Gastroesophageal sphincter (tissue), 4 donors: ENCODE data around the gene CCDC171. TPM values are rescaled to one million over a fixed set of nuclear protein-coding genes. Genes with fewer than 3 reads are reported as not detected.

ENCODE experiments used
- ATAC-seq: fragments of 150-250 bp; one replicate; pipeline ENCODE4 v1.9.1; 2016; ENCODE audit warnings: mild to moderate bottlenecking, moderate library complexity
- H3K27ac ChIP-seq, 4 donors: fragments of 200-600 bp; sonication (generic) in 3 of 4; 1 replicate in 3 of 4; 2 replicates in 1 of 4; pipeline ENCODE4 v1.5.1; 2016 to 2019
- H3K27me3 ChIP-seq: fragments of 200-600 bp; sonication (generic); one replicate; pipeline ENCODE4 v1.5.1; 2019
- H3K36me3 ChIP-seq, 2 donors: fragments of 200-600 bp; sonication (generic); one replicate each; pipeline ENCODE4 v1.5.1; 2019; ENCODE audit warnings: control low read depth in 1 of 2
- H3K4me1 ChIP-seq, 3 donors: fragments of 200-600 bp; sonication (generic); 1 replicate in 2 of 3; 2 replicates in 1 of 3; pipeline ENCODE4 v1.5.1; 2016 to 2019; ENCODE audit warnings: control low read depth in 2 of 3
- H3K4me3 ChIP-seq, 2 donors: fragments of 200-600 bp; sonication (generic); one replicate each; pipeline ENCODE4 v1.5.1; 2019; ENCODE audit warnings: mild to moderate bottlenecking in 1 of 2, moderate library complexity in 1 of 2
- H3K9me3 ChIP-seq, 3 donors: fragments of 200-600 bp; sonication (generic); one replicate each; pipeline ENCODE4 v1.5.1; 2017 to 2019; ENCODE audit warnings: control low read depth in 2 of 3
- EP300 ChIP-seq: sonication (generic); formaldehyde crosslinking; IDR thresholded peaks from one replicate; pipeline ENCODE4 v1.6.1; 2017; ENCODE audit warnings: antibody characterized with exemption, mild to moderate bottlenecking
- POLR2A ChIP-seq, 2 donors: fragments of 450-650 bp; IDR thresholded peaks; one replicate each; pipeline ENCODE4 v1.6.1; 2017; ENCODE audit warnings: antibody characterized with exemption in 2 of 2, mild to moderate bottlenecking in 2 of 2, moderate library complexity in 1 of 2
- POLR2AphosphoS5 ChIP-seq: sonication (generic); formaldehyde crosslinking; IDR thresholded peaks from one replicate; pipeline ENCODE4 v1.6.1; 2017; ENCODE audit warnings: antibody characterized with exemption
- WGBS, 2 donors: methylation state at CpG; one replicate each; pipeline ENCODE4 v1.1.5; 2018; ENCODE audit warnings: low coverage in 1 of 2; 5-methylcytosine and 5-hydroxymethylcytosine counted together
- total RNA-seq, 4 donors: library from RNA; depleted of rRNA; stranded (reverse); fragments of >200 nt; gene quantifications; one replicate each; pipeline ENCODE4 v1.1.0, GENCODE V29; 2016
- TF ChIP-seq, protein P1 (sequence below), 4 experiments: fragments of 200-600 bp in 2 of 4; fragments of 450-650 bp in 2 of 4; sonication (generic) in 1 of 4; IDR thresholded peaks; one replicate each; pipeline ENCODE4 v1.5.1; 2017 to 2019; ENCODE audit warnings: antibody characterized with exemption in 4 of 4, mild to moderate bottlenecking in 2 of 4, moderate library complexity in 2 of 4

CCDC171 gene
- total RNA-seq, 4 donors from 2014 or later, result 0.94 to 4.5 (median 2.8) TPM

DNA sequence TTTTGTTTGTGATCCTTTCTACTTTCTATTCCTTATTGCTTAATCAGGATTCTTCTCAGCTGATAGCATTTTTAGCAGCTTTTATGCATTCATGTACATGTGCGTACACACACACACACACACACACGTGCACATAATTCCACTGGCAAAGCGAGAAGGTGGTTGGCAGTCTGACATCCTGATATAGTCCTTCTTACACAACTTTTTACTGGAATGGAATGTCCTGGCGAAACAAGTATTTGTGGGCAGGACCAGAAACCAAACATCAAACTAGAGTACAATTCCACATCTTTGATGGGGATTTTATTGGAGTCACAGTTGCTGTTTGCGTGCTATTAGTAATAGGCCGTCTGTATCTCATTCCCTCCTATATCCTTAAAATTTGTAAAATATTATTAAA is 356.5 kb downstream of the CCDC171 start:
- WGBS, 2 donors, result 80 to 92% methylated on average over 6 of the region's 6 CpGs
- no peak overlapping the region for H3K27ac ChIP-seq
- ATAC-seq, result no peak

DNA sequence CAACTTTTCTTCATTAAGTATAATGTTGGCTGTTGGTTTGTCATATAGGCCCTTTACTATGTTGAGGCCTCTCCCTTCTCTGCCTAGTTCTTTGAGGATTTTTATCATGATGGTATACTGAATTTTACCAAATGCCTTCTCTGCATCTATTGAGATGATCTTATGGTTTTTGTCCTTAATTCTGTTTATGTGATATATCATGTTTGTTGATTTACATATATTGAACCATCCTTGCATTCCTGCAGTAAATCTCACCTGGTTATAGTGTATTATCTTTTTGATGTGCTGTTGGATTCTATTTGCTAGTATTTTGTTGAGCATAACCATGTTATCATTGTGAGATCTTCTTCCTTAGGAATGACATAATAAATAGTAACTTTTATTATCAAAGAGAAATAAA is 362.9 kb downstream of the CCDC171 start:
- Histone ChIP-seq H3K4me1 (no peaks in the 10 kb centered on the region), H3K27ac (no peak overlapping the region), H3K36me3 (no peaks in the 10 kb centered on the region), H3K9me3 (peaks cover 0 to 14% (median 0%) of the 10 kb centered on the region in 3 donors), H3K27me3 (no peaks in the 10 kb centered on the region), H3K4me3 (no peak overlapping the region)
- TF ChIP-seq POLR2AphosphoS5 (no peak), POLR2A (IDR thresholded peaks at IDR 0.05) (no peak), EP300 (no peak)
- TF ChIP-seq, protein P1, sequence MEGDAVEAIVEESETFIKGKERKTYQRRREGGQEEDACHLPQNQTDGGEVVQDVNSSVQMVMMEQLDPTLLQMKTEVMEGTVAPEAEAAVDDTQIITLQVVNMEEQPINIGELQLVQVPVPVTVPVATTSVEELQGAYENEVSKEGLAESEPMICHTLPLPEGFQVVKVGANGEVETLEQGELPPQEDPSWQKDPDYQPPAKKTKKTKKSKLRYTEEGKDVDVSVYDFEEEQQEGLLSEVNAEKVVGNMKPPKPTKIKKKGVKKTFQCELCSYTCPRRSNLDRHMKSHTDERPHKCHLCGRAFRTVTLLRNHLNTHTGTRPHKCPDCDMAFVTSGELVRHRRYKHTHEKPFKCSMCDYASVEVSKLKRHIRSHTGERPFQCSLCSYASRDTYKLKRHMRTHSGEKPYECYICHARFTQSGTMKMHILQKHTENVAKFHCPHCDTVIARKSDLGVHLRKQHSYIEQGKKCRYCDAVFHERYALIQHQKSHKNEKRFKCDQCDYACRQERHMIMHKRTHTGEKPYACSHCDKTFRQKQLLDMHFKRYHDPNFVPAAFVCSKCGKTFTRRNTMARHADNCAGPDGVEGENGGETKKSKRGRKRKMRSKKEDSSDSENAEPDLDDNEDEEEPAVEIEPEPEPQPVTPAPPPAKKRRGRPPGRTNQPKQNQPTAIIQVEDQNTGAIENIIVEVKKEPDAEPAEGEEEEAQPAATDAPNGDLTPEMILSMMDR (IDR thresholded peaks at IDR 0.05), result no peak
- ATAC-seq, result no peak

More for the DNA sequence above, 356.5 kb downstream of the CCDC171 start:
- no peak overlapping the region for H3K4me3 ChIP-seq
- peaks cover 0 to 14% (median 0%) of the 10 kb centered on the region in 3 donors for H3K9me3 ChIP-seq
- no peaks in the 10 kb centered on the region for H3K27me3 ChIP-seq
- no peaks in the 10 kb centered on the region for H3K36me3 ChIP-seq
- no peaks in the 10 kb centered on the region for H3K4me1 ChIP-seq
- TF ChIP-seq, protein P1 (IDR thresholded peaks at IDR 0.05), result no peak
- TF ChIP-seq POLR2AphosphoS5 (no peak), EP300 (no peak), POLR2A (IDR thresholded peaks at IDR 0.05) (no peak)

DNA sequence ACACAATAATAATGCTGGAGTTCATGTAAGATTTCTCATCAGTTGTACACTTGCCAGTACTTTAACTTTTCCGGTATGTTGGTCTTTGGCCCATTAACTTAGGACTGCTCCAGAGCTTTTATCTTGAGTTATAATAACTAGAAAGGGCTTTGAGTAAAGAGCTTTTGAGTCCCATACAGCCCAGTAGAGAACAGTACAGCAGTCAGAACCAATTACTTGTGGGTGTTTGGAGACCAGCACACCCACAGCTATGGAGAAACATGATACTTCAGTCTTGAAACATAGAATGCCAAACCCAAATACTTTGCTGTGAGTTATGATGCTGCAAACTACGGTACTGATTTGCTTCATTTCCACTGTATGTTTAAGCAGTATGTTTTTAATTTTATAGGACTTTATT is 374.3 kb downstream of the CCDC171 start:
- no peak for ATAC-seq
- Histone ChIP-seq H3K36me3 (no peaks in the 10 kb centered on the region), H3K9me3 (no peaks in the 10 kb centered on the region), H3K27ac (no peak overlapping the region), H3K27me3 (no peaks in the 10 kb centered on the region), H3K4me3 (no peak overlapping the region), H3K4me1 (no peaks in the 10 kb centered on the region)
- WGBS, 2 donors, result 42 to 44% methylated on average over 1 to 2 of the region's 2 CpGs
- TF ChIP-seq POLR2AphosphoS5 (no peak), EP300 (no peak), POLR2A (IDR thresholded peaks at IDR 0.05) (no peak)
- TF ChIP-seq, protein P1 (IDR thresholded peaks at IDR 0.05), result no peak

GRCh38 chr9:15935661-15936305 is 382.9 kb downstream of the CCDC171 start:
- no peak for ATAC-seq
- Histone ChIP-seq H3K4me3 (no peak overlapping the region), H3K4me1 (no peaks in the 10 kb centered on the region), H3K36me3 (no peaks in the 10 kb centered on the region), H3K9me3 (no peaks in the 10 kb centered on the region), H3K27me3 (no peaks in the 10 kb centered on the region), H3K27ac (no peak overlapping the region)
- TF ChIP-seq EP300 (no peak), POLR2AphosphoS5 (no peak), POLR2A (IDR thresholded peaks at IDR 0.05) (no peak)
- TF ChIP-seq, protein P1 (IDR thresholded peaks at IDR 0.05), result no peak
- 79 to 92% methylated on average over 2 of the region's 2 CpGs for WGBS, 2 donors

GRCh38 chr9:15936306-15936921 is 383.6 kb downstream of the CCDC171 start:
- Histone ChIP-seq H3K9me3 (no peaks in the 10 kb centered on the region), H3K4me3 (no peak overlapping the region), H3K27me3 (no peaks in the 10 kb centered on the region), H3K4me1 (no peaks in the 10 kb centered on the region), H3K36me3 (no peaks in the 10 kb centered on the region), H3K27ac (no peak overlapping the region)
- TF ChIP-seq POLR2AphosphoS5 (no peak), EP300 (no peak), POLR2A (IDR thresholded peaks at IDR 0.05) (no peak)
- TF ChIP-seq, protein P1 (IDR thresholded peaks at IDR 0.05), result no peak
- 69 to 71% methylated on average over 5 of the region's 5 CpGs for WGBS, 2 donors
- ATAC-seq, result no peak
